Ovary (tissue), 9 donors: ENCODE data around the gene CD4. TPM values are rescaled to one million over a fixed set of nuclear protein-coding genes. Genes with fewer than 3 reads are reported as not detected.

Experiments used
- DNase-seq, 5 donors: peaks; one replicate each; pipeline ENCODE4 v3.0.0-alpha.2; 2019 to 2020
- H3K27ac ChIP-seq, 2 donors: fragments of 200-600 bp; one replicate each; pipeline versions ENCODE4 v1.5.1 to v1.8.0; 2019 to 2022
- H3K27me3 ChIP-seq: fragments of 200-600 bp; one replicate; pipeline ENCODE4 v1.8.0; 2022
- H3K36me3 ChIP-seq: fragments of 200-600 bp; sonication (generic); one replicate; pipeline ENCODE4 v1.5.1; 2019
- H3K4me1 ChIP-seq: one replicate; pipeline ENCODE4 v1.8.1; 2013; ENCODE audit warnings: mild to moderate bottlenecking, moderate library complexity; ENCODE audit not compliant: insufficient read depth
- H3K4me3 ChIP-seq: fragments of 200-600 bp; sonication (generic); one replicate; pipeline ENCODE4 v1.5.1; 2017
- H3K9me3 ChIP-seq, 2 donors: fragments of 200-600 bp in 1 of 2; sonication (generic) in 1 of 2; one replicate each; pipeline versions ENCODE4 v1.5.1 to v1.8.1; 2013 to 2019; ENCODE audit warnings: mild to moderate bottlenecking in 1 of 2, moderate library complexity in 1 of 2
- CTCF ChIP-seq, 3 donors: fragments of 450-650 bp in 2 of 3; fragments of 200-600 bp in 1 of 3; IDR thresholded peaks; one replicate each; pipeline versions ENCODE4 v1.5.1 to v1.8.0; 2016 to 2022; ENCODE audit warnings: antibody characterized with exemption in 3 of 3, mild to moderate bottlenecking in 1 of 3
- EP300 ChIP-seq: sonication (generic); formaldehyde crosslinking; IDR thresholded peaks from one replicate; pipeline ENCODE4 v1.6.1; 2017; ENCODE audit warnings: antibody characterized with exemption
- POLR2A ChIP-seq: fragments of 450-650 bp; IDR thresholded peaks from one replicate; pipeline ENCODE4 v1.6.1; 2017; ENCODE audit warnings: antibody characterized with exemption, mild to moderate bottlenecking, moderate library complexity
- WGBS, 3 donors: extraction: QIAGEN DNeasy Blood & Tissue Kit in 1 of 3; methylation state at CpG; one replicate each; pipeline versions ENCODE4 v1.1.5 to v1.1.7; 2013 to 2017; 5-methylcytosine and 5-hydroxymethylcytosine counted together
- intact Hi-C, 4 donors: fragments of 100-400 bp; cut with DNase I; formaldehyde crosslinking; loops; one replicate each; pipeline versions ENCODE4 v1.11.0 to v1.15.1; 2022 to 2023
- polyA plus RNA-seq, 2 donors: library from polyadenylated mRNA; stranded (reverse); fragments of 200-250 nt in 1 of 2; fragments of 350-450 nt in 1 of 2; fragmentation: Illumina TruSeq in 1 of 2; extraction: RNeasy Lipid Tissue Mini Kit (QIAGEN cat#74804) in 1 of 2; gene quantifications; one replicate each; pipeline ENCODE4 v1.2.3, GENCODE V29; 2013 to 2014
- total RNA-seq, 7 donors: library from RNA; depleted of rRNA in 2 of 7; stranded (reverse); fragments of >200 nt in 2 of 7; fragmentation: NEBNext Ultra II Directional in 3 of 7; extraction: Animal tissue kit (Norgen Biotek cat#: 25700) in 3 of 7; gene quantifications; one replicate each; pipeline versions ENCODE4 v1.1.0 to v1.2.4, GENCODE V29; 2016 to 2023
- donor health status: DM: no; HTN: no; CAD: no; lungs with moderate emphysema.
- donor health status: DM: no; HTN: no; CAD: no.
- donor health status: Bipolar disorder and iron deficiency.
- donor health status: DM: yes; HTN: yes; CAD: no.
- donor health status: DM: no; HTN: no; CAD: no.
- donor health status: DM: yes; HTN: yes; CAD: no.

Gene CD4
- total and polyA plus RNA-seq, 9 donors: 2.1 to 40.2 (median 10.3) TPM

- Histone ChIP-seq H3K27ac (peak overlapping the region in 1 of 2 donors; percentile 42), H3K27me3 (no peaks in the 10 kb centered on the region), H3K4me1 (peaks cover 7% of the 10 kb centered on the region), H3K4me3 (peak overlapping the region; percentile 48), H3K9me3 (no peaks in the 10 kb centered on the region), H3K36me3 (no peaks in the 10 kb centered on the region)
- intact Hi-C loops: no loop called here
- peak; percentile 43 to 64 (median 63) for DNase-seq
- WGBS, 3 donors: 0 to 1% (median 1%) methylated on average over 18 of the region's 18 CpGs
- TF ChIP-seq CTCF (IDR thresholded peaks at IDR 0.05) (no peak), POLR2A (peak; percentile 15)
Observed at GRCh38 chr12:6852651-6853354, 63.5 kb downstream of the CD4 start.

- no peak overlapping the region for H3K4me3 ChIP-seq
- no peaks in the 10 kb centered on the region for H3K36me3 ChIP-seq
- H3K27ac ChIP-seq: peak overlapping the region in 1 of 2 donors; percentile 42
- no peak for DNase-seq
- intact Hi-C loops: no loop called here
- no peaks in the 10 kb centered on the region for H3K27me3 ChIP-seq
- no peaks in the 10 kb centered on the region for H3K9me3 ChIP-seq
- 13 to 26% (median 14%) methylated on average over 1 of the region's 1 CpG for WGBS, 3 donors
- TF ChIP-seq EP300: no peak
- no peak for TF ChIP-seq POLR2A
- no peak for TF ChIP-seq CTCF (IDR thresholded peaks at IDR 0.05)
- peaks cover 7% of the 10 kb centered on the region for H3K4me1 ChIP-seq
Observed at GRCh38 chr12:6853626-6854025, 64.3 kb downstream of the CD4 start.

GRCh38 chr12:6854036-6854435 is 64.7 kb downstream of the CD4 start:
- no peak for DNase-seq
- H3K4me3 ChIP-seq: no peak overlapping the region
- no peaks in the 10 kb centered on the region for H3K36me3 ChIP-seq
- H3K9me3 ChIP-seq: no peaks in the 10 kb centered on the region
- 45 to 61% (median 51%) methylated on average over 6 of the region's 6 CpGs for WGBS, 3 donors
- TF ChIP-seq CTCF (IDR thresholded peaks at IDR 0.05): no peak
- TF ChIP-seq EP300: no peak
- TF ChIP-seq POLR2A: no peak
- H3K27ac ChIP-seq: no peak overlapping the region
- H3K4me1 ChIP-seq: peaks cover 7% of the 10 kb centered on the region
- no peaks in the 10 kb centered on the region for H3K27me3 ChIP-seq
- intact Hi-C loops: no loop called here

- no peak for TF ChIP-seq CTCF (IDR thresholded peaks at IDR 0.05)
- no peak for TF ChIP-seq POLR2A
- TF ChIP-seq EP300: no peak
- no peak overlapping the region for H3K27ac ChIP-seq
- DNase-seq: no peak
- peaks cover 7% of the 10 kb centered on the region for H3K4me1 ChIP-seq
- 87 to 90% (median 89%) methylated on average over 14 of the region's 14 CpGs for WGBS, 3 donors
- H3K9me3 ChIP-seq: no peaks in the 10 kb centered on the region
- no peak overlapping the region for H3K4me3 ChIP-seq
- intact Hi-C loops: no loop called here
- no peaks in the 10 kb centered on the region for H3K36me3 ChIP-seq
- no peaks in the 10 kb centered on the region for H3K27me3 ChIP-seq
Observed at GRCh38 chr12:6855322-6855721, 66.0 kb downstream of the CD4 start.
